ENCODE results near the gene IRAK1.
A peak's percentile ranks its signal among the peaks of the same experiment; 100 is the strongest.

The IRAK1 gene

GRCh38 chrX:154019633-154020528 lies at the start of gene IRAK1:
Gene IRAK1, minus strand, starts transcription at chrX:154019902. Its CDS starts 90 bp downstream, at chrX:154019812.
- no peak for FAIRE-seq
- peak; percentile 85 for DNase-seq (ENCODE audit: low spot score)

GRCh38 chrX:154068560-154068959 lies 48.9 kb upstream of the IRAK1 start:
- no peak for FAIRE-seq
- no peak for DNase-seq (ENCODE audit: low spot score)

- DNase-seq (ENCODE audit: low spot score), result no peak
- FAIRE-seq, result no peak
Observed at GRCh38 chrX:154064637-154065435, 45.1 kb upstream of the IRAK1 start.

- DNase-seq (ENCODE audit: low spot score) (no peak), FAIRE-seq (no peak)
Observed at GRCh38 chrX:154063234-154063633, 43.5 kb upstream of the IRAK1 start.

- FAIRE-seq (no peak), DNase-seq (ENCODE audit: low spot score) (no peak)
Observed at GRCh38 chrX:154061801-154062200, 42.1 kb upstream of the IRAK1 start.

GRCh38 chrX:154059729-154060245 lies 40.1 kb upstream of the IRAK1 start:
- FAIRE-seq (no peak), DNase-seq (ENCODE audit: low spot score) (no peak)

- FAIRE-seq (no peak), DNase-seq (ENCODE audit: low spot score) (no peak)
Observed at GRCh38 chrX:154059231-154059630, 39.5 kb upstream of the IRAK1 start.

GRCh38 chrX:154058214-154058997 lies 38.7 kb upstream of the IRAK1 start:
- no peak for FAIRE-seq
- no peak for DNase-seq (ENCODE audit: low spot score)

GRCh38 chrX:154057791-154058190 lies 38.1 kb upstream of the IRAK1 start:
- FAIRE-seq (no peak), DNase-seq (ENCODE audit: low spot score) (no peak)

- no peak for DNase-seq (ENCODE audit: low spot score)
Observed at GRCh38 chrX:154056770-154057241, 37.1 kb upstream of the IRAK1 start.

GRCh38 chrX:154051201-154051810 lies 31.6 kb upstream of the IRAK1 start:
- FAIRE-seq (no peak), DNase-seq (ENCODE audit: low spot score) (peak; percentile 47)

More at GRCh38 chrX:154056770-154057241, 37.1 kb upstream of the IRAK1 start:
- FAIRE-seq, result no peak

- DNase-seq (ENCODE audit: low spot score) (no peak), FAIRE-seq (no peak)
Observed at GRCh38 chrX:154050113-154050495, 30.4 kb upstream of the IRAK1 start.

GRCh38 chrX:154049209-154050112 lies 29.8 kb upstream of the IRAK1 start:
- DNase-seq (ENCODE audit: low spot score) (no peak), FAIRE-seq (no peak)

GRCh38 chrX:154048398-154048797 lies 28.7 kb upstream of the IRAK1 start:
- DNase-seq (ENCODE audit: low spot score), result no peak
- FAIRE-seq, result no peak

- DNase-seq (ENCODE audit: low spot score), result no peak
- no peak for FAIRE-seq
Observed at GRCh38 chrX:154046940-154047610, 27.4 kb upstream of the IRAK1 start.

GRCh38 chrX:154046031-154046781 lies 26.5 kb upstream of the IRAK1 start:
- FAIRE-seq (no peak), DNase-seq (ENCODE audit: low spot score) (no peak)

GRCh38 chrX:154044091-154044490 lies 24.4 kb upstream of the IRAK1 start:
- no peak for DNase-seq (ENCODE audit: low spot score)
- FAIRE-seq, result no peak

- DNase-seq (ENCODE audit: low spot score) (no peak), FAIRE-seq (no peak)
Observed at GRCh38 chrX:154043003-154043763, 23.5 kb upstream of the IRAK1 start.
